Epidermal melanocyte (primary cell): Measurements from ENCODE around the gene ADGRA1.
"Not testable (repeated sequence)": the region's sequence is repeated elsewhere in the genome, so short reads cannot be mapped to it uniquely, and the experiment has no call there.

Experiments used
- DNase-seq: peaks from one replicate; pipeline ENCODE4 v3.0.0; 2011; ENCODE audit warnings: low spot score; ENCODE audit not compliant: insufficient read length

The ADGRA1 gene

DNA sequence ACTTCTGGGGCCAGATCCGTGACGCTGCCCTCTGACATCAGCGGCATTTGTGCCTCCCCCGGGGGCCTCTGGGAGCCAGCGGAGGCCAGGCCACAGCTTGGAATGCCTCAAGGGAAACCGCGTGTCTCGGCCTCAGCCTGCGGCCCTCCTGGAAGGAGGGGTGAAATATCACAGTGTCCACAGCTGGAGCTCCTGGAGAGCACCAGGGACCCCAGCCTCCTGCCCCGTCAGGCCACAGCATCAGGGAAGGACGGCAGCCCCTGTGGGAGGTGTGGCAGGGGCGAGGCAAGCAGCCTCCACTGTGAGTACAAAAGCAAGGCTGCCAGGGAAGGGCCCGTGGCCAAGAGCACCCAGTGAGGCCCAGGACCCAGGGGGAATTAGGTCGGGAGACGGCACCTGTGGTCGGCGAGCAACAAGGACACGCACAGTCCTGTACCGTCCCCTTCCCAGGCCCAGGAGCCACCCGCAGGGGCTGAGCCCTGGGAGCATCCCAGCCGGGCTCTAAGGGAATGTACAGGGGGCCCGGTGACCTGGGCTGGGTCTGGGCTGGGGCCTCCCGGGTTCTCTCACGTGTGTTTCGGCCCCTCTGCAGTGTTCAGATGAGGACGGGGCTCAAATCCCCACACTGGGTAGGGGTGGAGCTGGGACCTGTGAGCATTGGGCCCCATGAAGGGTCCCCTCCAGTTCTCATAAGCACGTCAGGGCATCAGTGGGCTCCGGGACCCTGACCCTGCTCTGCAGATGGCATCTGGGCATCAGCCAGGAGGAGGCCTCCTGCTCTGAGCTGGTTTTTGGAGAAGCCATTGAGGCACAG lies 53.6 kb downstream of the ADGRA1 start:
- peak; percentile 8 for DNase-seq

DNA sequence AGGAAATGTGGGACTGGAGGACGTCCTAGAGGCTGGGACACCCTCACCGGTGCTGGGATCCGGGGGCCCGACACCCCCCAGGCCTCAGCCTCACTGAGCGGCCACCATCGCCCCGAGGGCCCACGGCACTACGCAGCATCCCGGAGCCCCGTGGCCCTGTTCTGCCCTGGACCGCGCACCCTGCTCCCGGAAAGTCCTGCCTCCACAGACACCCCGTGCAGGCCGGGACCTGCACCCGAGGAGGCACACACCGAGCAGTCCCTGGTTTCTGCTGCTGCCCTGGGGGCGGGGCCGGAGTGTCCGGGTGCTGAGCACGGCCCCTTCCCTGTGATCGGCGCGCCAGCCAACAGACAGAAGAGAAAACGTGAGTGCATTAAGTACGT lies 54.2 kb downstream of the ADGRA1 start:
- no peak for DNase-seq

DNA sequence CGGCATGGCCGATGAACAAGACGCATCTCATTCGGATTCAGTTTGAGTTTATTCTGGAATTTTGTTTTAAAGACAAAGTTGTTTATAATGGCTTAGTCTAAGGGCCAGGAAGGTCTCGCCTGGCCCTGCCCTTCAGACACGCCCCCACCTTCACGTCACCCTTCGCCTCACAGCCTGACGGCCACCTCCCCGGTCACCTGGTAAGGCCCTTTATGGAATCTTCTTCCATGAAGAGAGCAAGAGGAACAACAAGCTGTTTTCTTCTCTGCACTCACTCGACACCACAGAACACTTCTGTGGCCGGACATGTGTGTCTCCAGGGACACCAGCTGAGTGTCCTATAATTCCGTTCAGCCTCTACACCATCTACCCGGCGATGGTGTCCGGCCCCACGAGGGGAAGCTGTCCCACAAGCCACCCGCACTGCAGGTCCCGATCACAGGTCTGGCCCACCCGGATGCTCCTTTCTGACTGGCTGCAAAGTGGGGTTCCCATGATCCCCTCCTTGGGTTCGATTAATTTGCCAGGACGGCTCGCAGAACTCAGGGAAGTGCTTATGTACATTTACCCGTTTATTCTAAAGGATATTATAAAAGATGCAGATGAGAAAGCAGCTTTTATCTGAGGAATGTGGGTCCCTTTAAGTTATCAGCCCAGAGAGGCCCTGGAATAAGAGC lies 54.9 kb downstream of the ADGRA1 start:
- DNase-seq, result no peak

DNA sequence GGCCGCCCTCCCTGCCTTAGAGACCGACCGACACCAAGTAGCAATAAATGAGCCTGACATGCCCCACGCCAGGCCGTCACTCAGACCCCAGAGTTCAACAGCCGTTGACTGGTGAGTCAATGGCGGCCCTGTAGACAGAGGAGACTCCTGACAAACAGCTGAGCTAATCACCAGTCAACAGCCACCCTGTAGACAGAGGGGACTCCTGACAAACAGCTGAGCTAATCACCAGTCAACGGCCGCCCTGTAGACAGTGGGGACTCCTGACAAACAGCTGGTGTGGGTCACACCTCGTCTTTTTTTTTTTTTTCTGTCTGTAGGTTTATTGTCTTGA lies 55.4 kb downstream of the ADGRA1 start:
- no peak for DNase-seq

DNA sequence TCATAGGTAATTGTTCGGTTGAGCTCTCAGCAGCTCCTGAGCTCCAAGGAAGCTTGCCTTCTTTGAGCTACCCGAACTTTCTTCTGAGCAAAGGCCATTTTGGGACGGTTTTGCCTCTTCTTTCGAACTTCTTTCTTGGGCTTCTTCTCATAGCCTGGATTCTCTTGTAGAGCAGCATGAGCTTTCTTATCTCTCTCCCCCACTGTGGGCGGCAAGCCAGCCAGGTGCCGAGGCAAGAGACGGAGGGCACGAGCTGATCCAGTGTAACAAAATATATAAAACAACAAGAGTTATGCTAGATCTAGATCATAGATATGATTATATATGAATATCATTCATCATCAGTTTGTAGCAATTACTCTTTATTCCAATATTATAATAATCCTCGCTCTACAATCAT lies 55.8 kb downstream of the ADGRA1 start:
- no peak for DNase-seq

DNA sequence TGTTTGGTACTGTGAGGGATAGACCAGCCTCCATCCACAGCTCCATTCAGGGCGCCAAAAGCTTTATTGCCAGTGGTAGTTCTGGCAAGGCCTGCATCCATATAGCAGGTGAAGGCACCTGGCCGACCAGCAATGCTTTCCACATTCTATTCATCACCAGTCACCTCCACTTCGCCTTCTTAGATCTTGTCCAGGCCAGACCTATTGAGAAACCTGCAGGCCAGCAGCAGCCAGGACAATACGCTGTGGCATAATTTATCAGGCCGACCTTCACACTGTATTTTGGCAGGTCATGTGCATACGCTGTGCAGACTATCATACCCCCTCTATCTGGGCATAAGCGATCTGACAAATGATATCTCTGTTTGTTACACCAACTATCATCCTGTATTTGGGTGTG lies 57.0 kb downstream of the ADGRA1 start:
- no peak for DNase-seq

DNA sequence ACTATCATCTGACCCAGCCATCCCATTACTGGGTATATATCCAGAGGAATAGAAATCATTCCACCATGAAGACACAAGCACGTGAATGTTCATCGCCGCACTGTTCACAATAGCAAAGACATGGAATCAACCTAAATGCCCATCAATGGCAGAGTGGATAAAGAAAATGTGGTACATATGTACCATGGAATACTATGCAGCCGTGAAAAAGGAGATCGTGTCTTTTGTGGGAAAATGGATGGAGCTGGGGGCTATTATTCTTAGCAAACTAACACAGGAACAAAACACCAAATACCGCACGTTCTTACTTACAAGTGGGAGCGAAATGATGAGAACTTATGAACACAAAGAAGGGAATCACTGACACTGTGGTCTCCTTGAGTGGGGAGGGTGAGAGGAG lies 62.5 kb downstream of the ADGRA1 start:
- no peak for DNase-seq

DNA sequence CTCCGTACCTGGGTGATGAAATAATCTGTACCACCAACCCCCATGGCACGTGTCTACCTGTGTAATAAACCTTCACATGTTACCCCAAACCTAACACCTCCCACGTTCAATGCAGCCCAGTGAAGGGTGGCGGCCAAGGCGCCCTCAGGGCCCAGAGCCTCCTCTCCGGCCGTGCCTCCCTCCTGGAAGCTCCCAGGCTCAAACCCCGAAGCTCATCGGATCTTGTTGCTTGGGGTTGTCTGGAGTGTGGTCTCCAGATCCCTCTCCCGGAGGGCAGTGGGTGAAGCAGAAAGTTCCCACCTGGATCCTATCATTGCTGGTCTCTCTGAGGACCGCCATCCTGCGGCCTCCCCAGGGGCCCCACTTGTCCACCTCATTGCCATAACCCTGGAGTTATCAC lies 62.9 kb downstream of the ADGRA1 start:
- no peak for DNase-seq

DNA sequence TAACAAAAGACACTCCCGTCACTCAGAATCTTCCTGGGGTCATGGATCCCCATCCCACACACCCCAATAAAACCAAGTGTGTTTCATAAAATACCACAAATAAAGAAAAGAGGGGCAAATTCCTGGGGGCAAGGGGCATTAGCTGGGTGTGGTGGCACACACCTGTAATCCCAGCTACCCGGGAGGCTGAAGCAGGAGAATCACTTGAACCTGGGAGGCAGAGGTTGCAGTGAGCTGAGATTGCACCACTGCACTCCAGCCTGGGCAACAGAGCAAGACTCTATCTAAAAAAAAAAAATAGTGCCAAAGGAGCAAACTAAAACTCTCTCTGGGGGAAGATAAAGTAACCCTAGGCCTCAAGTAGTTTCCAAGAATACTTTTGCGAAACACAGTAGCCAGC lies 63.3 kb downstream of the ADGRA1 start:
- not testable (repeated sequence) for DNase-seq

DNA sequence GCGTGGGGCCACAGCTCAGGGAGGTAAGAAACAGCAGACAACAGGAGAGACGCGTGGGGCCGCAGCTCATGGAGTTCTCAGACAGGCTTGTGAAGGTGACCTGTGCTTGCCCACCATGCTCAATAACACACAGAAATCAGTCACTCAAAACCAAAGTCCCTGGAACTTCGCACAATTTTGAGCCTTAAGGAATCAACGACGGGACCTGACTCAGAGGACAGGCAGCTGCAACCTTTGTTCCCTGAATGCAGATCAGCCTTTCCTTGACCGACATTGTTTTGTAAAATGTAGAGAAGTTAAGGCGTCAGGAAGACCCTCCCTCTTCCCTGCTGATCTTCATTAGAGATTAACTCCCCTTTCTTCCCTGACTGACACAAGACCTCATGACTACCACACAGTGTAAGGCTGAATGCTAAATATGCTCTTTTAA lies 63.8 kb downstream of the ADGRA1 start:
- no peak for DNase-seq

DNA sequence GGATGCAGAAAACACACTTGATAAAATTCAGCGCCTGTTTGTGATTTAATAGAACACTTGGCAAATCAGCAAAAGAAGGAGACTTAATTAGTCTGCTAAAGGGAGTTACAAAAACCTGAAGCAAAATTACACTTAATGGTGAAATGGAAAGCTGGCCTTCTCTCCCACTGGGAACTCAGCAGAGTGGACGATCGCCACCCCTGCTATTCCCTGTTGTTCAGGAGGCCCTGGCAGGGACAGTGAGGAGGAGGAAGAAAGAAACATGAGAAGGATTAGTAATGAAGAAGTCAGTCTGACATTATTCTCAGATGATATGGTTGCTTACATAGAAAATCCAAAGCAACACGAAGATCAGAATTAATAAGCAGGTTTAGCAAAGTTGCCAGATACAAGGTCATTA lies 66.7 kb downstream of the ADGRA1 start:
- DNase-seq, result no peak

DNA sequence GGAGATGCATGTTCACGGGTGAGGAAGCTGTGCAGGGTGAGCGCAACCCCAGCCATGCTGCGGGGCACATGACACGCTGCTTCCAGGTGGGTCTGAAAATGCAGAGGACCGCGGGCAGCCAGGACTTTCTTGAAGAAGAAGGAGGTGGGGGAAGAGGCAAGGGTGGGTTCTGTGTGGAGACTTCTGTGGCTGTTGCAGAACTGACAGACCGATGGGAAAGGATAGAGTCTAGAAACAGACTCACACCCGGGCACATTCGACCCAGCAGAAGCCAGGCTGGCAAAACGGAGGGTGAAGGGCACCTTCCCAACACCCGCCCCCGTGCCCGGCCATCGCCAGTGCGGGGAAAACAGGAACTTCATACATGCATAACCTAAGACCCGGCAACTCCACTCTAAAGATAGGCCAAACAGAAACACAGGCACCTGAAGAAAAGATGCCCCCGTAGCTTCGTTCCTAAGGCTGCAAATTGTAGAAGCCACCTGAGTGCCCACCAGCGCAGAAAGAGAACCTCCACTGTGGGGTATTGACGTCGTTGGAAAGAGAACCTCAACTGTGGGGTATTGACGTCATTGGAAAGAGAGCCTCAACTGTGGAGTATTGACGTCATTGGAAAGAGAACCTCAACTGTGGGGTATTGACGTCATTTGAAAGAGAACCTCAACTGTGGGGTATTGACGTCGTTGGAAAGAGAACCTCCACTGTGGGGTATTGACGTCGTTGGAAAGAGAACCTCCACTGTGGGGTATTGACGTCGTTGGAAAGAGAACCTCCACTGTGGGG lies 67.5 kb downstream of the ADGRA1 start:
- no peak for DNase-seq

DNA sequence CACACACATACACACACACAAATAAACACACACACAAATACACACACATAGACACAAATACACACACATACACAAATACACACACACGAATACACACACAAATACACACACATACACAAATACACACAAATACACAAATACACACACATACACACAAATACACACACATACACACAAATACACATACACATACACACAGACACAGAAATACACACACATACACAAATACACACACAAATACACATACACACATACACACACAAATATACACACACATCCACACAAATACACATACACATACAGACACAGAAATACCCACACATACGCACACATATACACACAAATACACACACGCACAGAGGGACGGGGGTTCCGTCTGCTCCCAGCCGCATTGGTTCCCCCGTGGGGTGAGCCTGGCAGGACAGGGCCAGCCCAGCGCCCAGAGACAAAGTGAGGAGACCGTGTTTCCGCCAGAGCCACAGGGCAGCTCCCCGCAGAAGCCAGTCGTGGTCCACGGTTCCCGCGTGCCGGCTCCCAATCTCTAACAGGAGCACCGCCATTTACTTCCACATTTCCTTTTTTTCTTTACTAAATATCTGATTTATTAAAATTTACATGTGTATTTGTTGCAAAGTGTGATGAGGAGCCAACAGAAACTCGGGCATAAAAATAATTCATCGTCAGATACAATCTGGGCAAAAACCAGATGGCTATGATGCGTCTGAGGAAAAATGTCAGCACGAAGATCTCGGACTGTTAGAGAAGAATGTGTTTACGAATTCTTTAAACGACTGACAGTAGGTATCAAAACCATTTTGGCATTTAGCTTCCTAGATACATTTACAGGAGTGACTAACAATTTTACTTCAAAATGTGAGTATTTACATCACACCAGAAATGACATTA lies 69.2 kb downstream of the ADGRA1 start:
- no peak for DNase-seq

DNA sequence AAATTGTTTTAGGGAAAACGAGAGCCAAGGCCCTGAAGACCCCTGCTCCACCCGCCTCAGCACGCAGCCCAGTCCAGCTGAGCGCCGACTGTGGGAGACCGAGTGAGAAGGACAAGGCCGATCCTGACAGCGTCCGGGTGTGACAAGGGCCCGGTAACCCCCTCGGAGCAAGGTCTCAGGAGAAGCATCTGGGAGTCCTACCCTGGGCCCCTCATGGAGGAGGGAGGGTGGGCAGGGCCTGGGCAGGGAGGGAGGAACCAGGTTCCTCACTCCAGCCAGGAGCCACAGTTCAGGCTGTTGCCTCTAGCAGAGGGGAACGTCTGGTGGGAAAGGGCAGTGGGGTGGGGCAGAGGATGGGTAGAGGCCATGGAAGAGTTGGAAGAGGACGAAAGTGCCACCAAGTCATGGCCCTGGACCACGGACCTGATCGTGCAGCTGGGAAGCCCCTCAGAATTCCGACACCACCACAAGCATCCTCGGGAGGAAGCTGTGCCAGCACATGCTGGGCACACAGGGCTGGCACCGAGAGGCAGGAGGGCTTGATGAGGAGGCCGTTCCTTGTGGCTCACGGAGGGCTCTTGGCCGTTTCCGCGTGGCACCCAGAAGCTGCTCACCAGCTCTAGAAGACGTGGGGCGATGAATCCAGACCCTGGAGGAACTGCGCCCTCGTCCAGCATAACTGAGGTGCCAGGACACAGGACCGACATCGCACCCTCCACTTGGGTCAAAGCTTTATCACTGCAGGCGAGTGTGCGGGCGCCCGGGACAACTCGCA lies 70.1 kb downstream of the ADGRA1 start:
- DNase-seq, result no peak

DNA sequence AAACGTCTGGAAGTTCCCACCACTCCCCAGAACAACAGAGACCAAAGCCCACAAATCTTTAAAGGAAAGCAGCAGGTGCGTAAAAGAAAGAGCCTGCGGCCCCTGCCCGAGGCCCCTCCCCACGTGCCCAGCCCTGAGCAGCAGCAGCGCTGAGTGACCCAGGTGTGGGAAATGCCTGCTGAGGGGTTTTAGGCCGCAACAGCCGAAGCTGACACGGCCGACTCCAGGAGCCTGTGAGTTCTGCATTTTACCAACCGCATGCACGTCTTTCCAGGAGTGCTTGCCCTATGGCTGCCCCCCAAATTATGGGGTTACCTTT lies 70.7 kb downstream of the ADGRA1 start:
- no peak for DNase-seq

DNA sequence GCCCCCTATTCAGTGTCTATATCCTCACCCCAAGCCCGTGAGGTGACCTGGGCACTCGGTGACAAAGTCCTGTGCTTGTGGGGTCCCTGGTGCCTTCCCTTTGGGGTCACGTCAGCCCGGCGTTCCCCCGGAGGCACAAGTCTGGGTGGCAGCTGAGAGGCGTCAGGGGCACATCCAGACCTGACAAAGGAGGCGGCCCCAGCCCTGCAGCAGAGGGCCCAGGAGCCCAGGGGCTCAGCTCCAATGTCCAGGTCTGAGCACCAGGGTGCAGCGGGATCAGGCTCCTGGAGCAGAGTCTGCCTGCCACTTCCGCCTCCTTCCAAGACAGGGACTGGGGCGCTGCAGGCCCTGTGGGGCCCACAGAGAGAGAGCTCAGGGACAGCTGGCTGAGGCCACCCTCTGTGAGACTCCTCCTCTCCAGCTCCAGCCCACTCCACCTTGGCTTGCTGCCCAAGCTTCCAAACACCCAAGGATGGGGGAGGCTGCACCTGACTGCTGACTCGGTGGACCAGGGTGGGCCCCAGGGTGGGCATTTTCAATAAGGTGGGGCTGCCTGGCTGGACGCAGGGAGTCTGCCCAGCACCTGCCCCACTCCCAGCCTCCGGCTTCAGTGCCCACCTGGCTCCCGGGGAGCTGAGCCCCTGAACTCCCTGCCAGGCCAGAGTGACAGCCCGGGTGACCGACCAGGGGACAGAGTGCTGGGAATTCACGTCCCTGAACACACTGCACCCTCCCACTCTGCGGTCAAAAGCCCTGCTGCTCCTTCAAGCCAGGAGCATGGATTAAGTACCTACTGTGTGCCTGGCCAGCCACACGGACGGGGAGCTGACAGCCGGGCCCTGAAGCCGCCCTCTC lies 71.3 kb downstream of the ADGRA1 start:
- DNase-seq, result no peak

DNA sequence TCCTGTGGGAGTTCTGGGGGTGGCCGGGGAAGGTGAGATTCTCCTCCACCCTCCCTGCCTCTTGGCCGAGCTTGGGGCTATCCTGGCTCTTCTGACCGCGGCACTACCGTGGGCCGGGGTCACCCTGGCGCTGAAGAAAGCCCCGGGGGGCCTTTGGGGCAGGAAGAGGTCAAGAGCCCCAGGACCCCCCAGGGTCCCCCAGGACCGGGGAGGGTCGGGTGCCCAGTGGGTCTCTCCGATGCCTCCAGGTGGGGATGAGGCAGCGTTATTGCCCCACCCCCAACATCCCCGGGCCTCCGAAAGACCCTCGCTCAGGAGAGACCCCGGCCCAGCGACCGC lies 71.9 kb downstream of the ADGRA1 start:
- no peak for DNase-seq

DNA sequence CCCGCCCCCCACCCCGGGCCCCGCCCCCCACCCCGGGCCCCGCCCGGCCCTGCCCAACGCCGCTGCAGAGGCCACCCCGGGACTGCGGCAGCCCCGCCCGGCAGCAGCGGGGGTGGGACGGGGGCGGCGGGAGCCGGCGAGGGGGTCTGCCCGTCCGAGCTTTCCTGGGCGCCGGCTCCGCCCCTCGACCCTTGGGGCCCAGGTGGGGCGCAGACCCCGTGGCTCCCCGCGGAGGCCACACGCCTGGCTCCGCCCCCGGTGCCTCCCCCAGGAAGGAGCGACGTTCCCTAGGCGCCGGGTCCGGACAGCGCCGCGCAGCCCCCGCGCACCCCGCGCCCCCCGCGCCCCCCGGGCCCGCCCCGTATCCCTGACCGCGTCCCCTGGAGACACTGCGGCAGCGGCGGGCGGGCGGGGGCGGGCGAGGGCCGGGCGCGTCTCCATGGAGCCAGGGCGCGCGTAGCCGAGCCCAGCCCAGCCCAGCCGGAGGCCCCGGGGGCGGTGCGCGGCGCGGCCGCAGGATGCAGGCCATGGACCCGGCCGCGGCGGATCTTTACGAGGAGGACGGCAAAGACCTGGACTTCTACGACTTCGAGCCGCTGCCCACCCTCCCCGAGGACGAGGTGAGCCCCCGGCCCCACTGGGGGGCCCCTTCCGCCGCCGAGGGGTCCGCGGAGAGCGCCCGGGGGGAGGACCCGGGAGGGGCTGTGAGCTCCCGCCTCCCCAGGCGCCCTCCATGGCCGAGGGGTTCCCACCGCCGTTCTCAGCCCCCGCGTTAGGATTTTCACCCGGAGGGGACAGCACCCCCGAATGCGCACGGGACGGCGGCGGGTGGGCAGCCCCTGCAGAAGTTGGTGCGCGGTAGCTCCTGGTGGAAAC lies 72.5 kb downstream of the ADGRA1 start, which contains the start of gene KNDC1:
Gene KNDC1, plus strand, starts transcription at position 270 of the 876 bp plus-strand sequence. Its CDS starts 249 bp downstream, at position 519.
- peak; percentile 70 for DNase-seq
